Measurements from ENCODE around the gene ISM2. TPM values are rescaled to one million over a fixed set of nuclear protein-coding genes. Genes with fewer than 3 reads are reported as not detected.

ISM2 gene
- total and polyA plus RNA-seq, 9 of the 15 experiments (the other 6 are each of a cell fraction or from before 2014, with no cell fraction given): 0.08 to 0.11 TPM; not detected in 7

- TF ChIP-seq ZNF609 (CRISPR knock-in tag; IDR thresholded peaks at IDR 0.05; ENCODE audit: borderline replicate concordance) (0 out of 2 replicates have a peak, but pooled peaks have one; percentile 68), ZNF12 (CRISPR knock-in tag; IDR thresholded peaks at IDR 0.05) (no peak), NFRKB (IDR thresholded peaks at IDR 0.05; ENCODE audit: low read depth) (0 out of 2 replicates have a peak, but pooled peaks have one; percentile 6), ZNF277 (CRISPR knock-in tag; IDR thresholded peaks at IDR 0.05; ENCODE audit: borderline replicate concordance) (no peak), ID3 (CRISPR knock-in tag; IDR thresholded peaks at IDR 0.05) (no peak), ID3 (tag; IDR thresholded peaks at IDR 0.05) (no peak; the same call in 1 of the 2 replicates), ARID3B (CRISPR knock-in tag; IDR thresholded peaks at IDR 0.05; ENCODE audit: borderline replicate concordance) (no peak), ZNF184 (CRISPR knock-in tag; IDR thresholded peaks at IDR 0.05) (no peak), CCNT2 (IDR thresholded peaks at IDR 0.05; ENCODE audit: borderline replicate concordance, extremely low read depth, insufficient read length, low read depth, low read length) (no peak), NFIC (IDR thresholded peaks at IDR 0.05) (0 out of 2 replicates have a peak, but pooled peaks have one; percentile 21), CBX1 (IDR thresholded peaks at IDR 0.05; ENCODE audit: low read depth) (0 out of 2 replicates have a peak, but pooled peaks have one; percentile 32), RNF2 (IDR thresholded peaks at IDR 0.05) (peak; percentile 39; the same call in 1 of the 2 replicates), SP1 (CRISPR knock-in tag; IDR thresholded peaks at IDR 0.05) (peak; percentile 85), ZNF79 (CRISPR knock-in tag; IDR thresholded peaks at IDR 0.05; ENCODE audit: low read depth) (no peak), ZNF174 (CRISPR knock-in tag; IDR thresholded peaks at IDR 0.05) (no peak), ZNF444 (CRISPR knock-in tag; IDR thresholded peaks at IDR 0.05) (no peak), NONO (IDR thresholded peaks at IDR 0.05; ENCODE audit: low read depth in 2 of 2, low read length in 1 of 2) (no peak), HMG20B (CRISPR knock-in tag; IDR thresholded peaks at IDR 0.05) (no peak), KHSRP (IDR thresholded peaks at IDR 0.05) (no peak), RBM22 (IDR thresholded peaks at IDR 0.05; ENCODE audit: low read depth, low read length, poor library complexity, severe bottlenecking) (no peak)
These were observed 40.9 kb downstream of the ISM2 start, which contains the start of the genes AHSA1 and VIPAS39 (continued) for GRCh38 chr14:77457522-77458248.
